Dermis lymphatic vessel endothelial cell (primary cell): Measurements from ENCODE around the gene BAZ2B. TPM values are rescaled to one million over a fixed set of nuclear protein-coding genes. Genes with fewer than 3 reads are reported as not detected.

Source experiments
- total RNA-seq: library from RNA; depleted of rRNA; stranded (reverse); fragments of >200 nt; gene quantifications from 2 replicates; pipeline ENCODE4 v1.2.1, GENCODE V29; 2014

Gene BAZ2B, protein sequence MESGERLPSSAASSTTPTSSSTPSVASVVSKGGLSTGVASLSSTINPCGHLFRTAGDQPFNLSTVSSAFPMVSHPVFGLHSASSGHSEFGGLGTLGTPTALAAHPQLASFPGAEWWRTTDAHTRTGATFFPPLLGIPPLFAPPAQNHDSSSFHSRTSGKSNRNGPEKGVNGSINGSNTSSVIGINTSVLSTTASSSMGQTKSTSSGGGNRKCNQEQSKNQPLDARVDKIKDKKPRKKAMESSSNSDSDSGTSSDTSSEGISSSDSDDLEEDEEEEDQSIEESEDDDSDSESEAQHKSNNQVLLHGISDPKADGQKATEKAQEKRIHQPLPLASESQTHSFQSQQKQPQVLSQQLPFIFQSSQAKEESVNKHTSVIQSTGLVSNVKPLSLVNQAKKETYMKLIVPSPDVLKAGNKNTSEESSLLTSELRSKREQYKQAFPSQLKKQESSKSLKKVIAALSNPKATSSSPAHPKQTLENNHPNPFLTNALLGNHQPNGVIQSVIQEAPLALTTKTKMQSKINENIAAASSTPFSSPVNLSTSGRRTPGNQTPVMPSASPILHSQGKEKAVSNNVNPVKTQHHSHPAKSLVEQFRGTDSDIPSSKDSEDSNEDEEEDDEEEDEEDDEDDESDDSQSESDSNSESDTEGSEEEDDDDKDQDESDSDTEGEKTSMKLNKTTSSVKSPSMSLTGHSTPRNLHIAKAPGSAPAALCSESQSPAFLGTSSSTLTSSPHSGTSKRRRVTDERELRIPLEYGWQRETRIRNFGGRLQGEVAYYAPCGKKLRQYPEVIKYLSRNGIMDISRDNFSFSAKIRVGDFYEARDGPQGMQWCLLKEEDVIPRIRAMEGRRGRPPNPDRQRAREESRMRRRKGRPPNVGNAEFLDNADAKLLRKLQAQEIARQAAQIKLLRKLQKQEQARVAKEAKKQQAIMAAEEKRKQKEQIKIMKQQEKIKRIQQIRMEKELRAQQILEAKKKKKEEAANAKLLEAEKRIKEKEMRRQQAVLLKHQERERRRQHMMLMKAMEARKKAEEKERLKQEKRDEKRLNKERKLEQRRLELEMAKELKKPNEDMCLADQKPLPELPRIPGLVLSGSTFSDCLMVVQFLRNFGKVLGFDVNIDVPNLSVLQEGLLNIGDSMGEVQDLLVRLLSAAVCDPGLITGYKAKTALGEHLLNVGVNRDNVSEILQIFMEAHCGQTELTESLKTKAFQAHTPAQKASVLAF (N-terminal part only)
- total RNA-seq = 68.8 and 108 TPM in 2 replicates

DNA sequence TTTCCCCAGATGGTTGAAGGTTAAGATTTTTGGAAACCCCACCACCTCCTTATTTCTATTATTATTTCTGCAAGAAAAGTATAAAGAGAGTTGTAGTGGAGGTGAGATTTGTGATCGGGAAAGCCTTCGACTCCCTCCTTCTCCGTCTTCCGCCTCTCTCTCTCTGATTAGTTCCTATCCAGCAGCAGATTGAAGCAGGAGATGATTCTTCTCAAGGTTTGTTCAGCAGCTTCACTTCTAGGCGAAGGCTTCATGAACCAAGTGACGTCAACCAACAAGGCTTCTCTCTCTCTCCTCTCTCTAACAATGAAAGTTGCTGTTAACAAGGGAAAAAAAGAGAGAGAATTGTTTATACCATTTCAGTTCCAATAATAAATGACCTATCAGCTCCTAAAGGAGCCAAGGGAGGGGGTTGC lies at the start of gene BAZ2B:
Gene BAZ2B (minus strand): TSS at position 263 of the 416 bp plus-strand sequence. CDS start 137,829 bp downstream, outside the sequence.

DNA sequence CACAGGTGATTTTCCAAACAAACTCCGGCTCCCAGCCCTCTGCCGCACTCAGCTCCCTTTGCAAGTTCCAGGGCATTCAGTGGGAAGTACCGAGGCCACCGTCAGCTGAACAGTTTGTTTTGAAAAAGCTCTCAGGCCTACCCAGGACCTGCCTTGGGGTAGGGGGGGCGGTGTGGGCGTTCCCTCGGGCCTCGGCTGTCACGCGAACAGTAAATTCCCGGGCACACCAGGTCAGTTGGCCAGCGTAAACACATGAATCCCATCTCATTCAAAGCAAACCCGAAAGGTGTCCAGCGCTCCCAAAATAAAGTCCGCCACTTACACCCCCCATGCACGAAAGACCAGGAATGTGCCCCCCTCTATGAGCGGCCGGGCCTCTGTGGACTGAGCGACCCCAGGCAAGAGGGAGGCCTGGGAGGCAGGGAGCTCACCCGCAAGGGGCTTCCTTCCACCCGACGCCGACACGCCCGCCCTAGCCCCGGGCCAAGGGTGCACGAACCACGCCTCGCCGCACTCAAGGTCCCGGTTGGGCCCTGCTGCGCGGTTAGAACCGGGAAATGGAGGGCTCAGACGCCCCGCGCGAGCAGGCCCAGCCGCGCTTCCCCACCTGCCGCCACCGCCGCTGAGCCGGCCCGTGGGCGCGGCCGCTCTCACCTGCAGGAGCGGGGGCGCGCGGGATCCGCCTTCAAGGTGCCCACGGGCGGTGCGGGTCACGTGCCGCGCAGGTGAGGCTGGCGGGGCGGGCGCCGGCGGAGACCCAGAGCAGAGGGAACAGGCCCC lies 330.2 kb downstream of the BAZ2B start, which contains the start of gene WDSUB1:
Gene WDSUB1 (minus strand): TSS at position 775 of the 780 bp plus-strand sequence. CDS start 3,634 bp downstream, outside the sequence.

Other genes with a start within 250 kb of the BAZ2B start
- 86.0 and 133 TPM in 2 replicates for gene MARCHF7, start 96.0 kb upstream of the BAZ2B start, total RNA-seq
- gene CD302, start 181.7 kb upstream of the BAZ2B start, total RNA-seq = 13.1 and 15.2 TPM in 2 replicates